GM12878 (cell line): Measurements from ENCODE around the gene EYS. TPM values are rescaled to one million over a fixed set of nuclear protein-coding genes. Genes with fewer than 3 reads are reported as not detected.

Source experiments
- ATAC-seq: fragments of 200-7000 bp; cut with Tn5 transposase; 3 replicates; pipeline ENCODE4 v1.9.1; 2020; ENCODE audit warnings: mild to moderate bottlenecking, moderate library complexity
- BruUV-seq: library from RNA; stranded (reverse); fragments of 400-500 nt; replicated peaks from 2 replicates; lab custom pipeline; 2021; lab: Mats Ljungman, UMichigan
- CTCF ChIA-PET: fragments of 300-600 bp; sonication (Branson Sonifier 250); formaldehyde crosslinking; extraction: SDS; loops from one replicate; lab custom pipeline; 2021; ENCODE audit warnings: inconsistent platforms; lab: Yijun Ruan, JAX
- POLR2A ChIA-PET: fragments of 350-600 bp; formaldehyde crosslinking; extraction: SDS; loops from one replicate; lab custom pipeline; 2021; ENCODE audit warnings: inconsistent platforms; lab: Charles Lee
- RAD21 ChIA-PET: fragments of 300-600 bp; sonication (Branson Sonifier 250); formaldehyde crosslinking; loops from one replicate; lab custom pipeline; 2023; ENCODE audit warnings: antibody characterized with exemption; ENCODE audit not compliant: unreplicated experiment; lab: Charles Lee
- SMC1A ChIA-PET: fragments of 300-600 bp; sonication (Branson Sonifier 250); formaldehyde crosslinking; loops from one replicate; lab custom pipeline; 2023; ENCODE audit not compliant: unreplicated experiment, uncharacterized antibody; lab: Charles Lee
- DNase-seq: peaks from one replicate; pipeline ENCODE4 v3.0.0-alpha.2; 2011; ENCODE audit warnings: low read depth, low spot score
- FAIRE-seq: peaks from 3 replicates; lab custom pipeline; 2011; peaks lifted over from hg19 to GRCh38; lab: Jason Lieb, UNC
- H2AFZ ChIP-seq: 2 replicates; pipeline ENCODE4 v1.6.0; 2011; ENCODE audit warnings: low read depth, low read length, control low read depth; ENCODE audit not compliant: control insufficient read depth
- H3K27ac ChIP-seq: 2 replicates; pipeline ENCODE4 v1.5.1; 2011; ENCODE audit warnings: control low read depth; ENCODE audit not compliant: control insufficient read depth, insufficient read depth
- H3K27me3 ChIP-seq, 2 experiments: replicated peaks in 1 of 2; 2 replicates each; pipeline versions ENCODE4 v1.6.0 to v1.6.1; 2011; ENCODE audit warnings: low read length in 1 of 2; ENCODE audit not compliant: control insufficient read depth in 2 of 2, insufficient read depth in 2 of 2
- H3K36me3 ChIP-seq, 2 experiments: 2 replicates each; pipeline ENCODE4 v1.5.1; 2011; ENCODE audit warnings: low read length in 1 of 2; ENCODE audit not compliant: control insufficient read depth in 2 of 2, insufficient read depth in 2 of 2
- H3K4me1 ChIP-seq: 2 replicates; pipeline ENCODE4 v1.6.1; 2011; ENCODE audit warnings: mild to moderate bottlenecking, low read length, moderate library complexity, mixed read lengths; ENCODE audit not compliant: control insufficient read depth, insufficient read depth
- H3K4me2 ChIP-seq: 2 replicates; pipeline ENCODE4 v1.6.0; 2011; ENCODE audit warnings: control low read depth; ENCODE audit not compliant: control insufficient read depth, insufficient read depth
- H3K4me3 ChIP-seq: fragments of 200-600 bp; sonication (generic); 2 replicates; pipeline ENCODE4 v1.5.1; 2016
- H3K79me2 ChIP-seq: 2 replicates; pipeline ENCODE4 v1.6.0; 2011; ENCODE audit warnings: low read length; ENCODE audit not compliant: control insufficient read depth, insufficient read depth
- H3K9ac ChIP-seq: 2 replicates; pipeline ENCODE4 v1.8.0; 2011; ENCODE audit warnings: low read length, control low read depth, mixed read lengths; ENCODE audit not compliant: control insufficient read depth, insufficient read depth
- H3K9me3 ChIP-seq: replicated peaks from 3 replicates; pipeline ENCODE4 v1.5.1; 2011; ENCODE audit warnings: mild to moderate bottlenecking, low read length; ENCODE audit not compliant: control insufficient read depth, insufficient read depth
- H4K20me1 ChIP-seq: 2 replicates; pipeline ENCODE4 v1.6.0; 2011; ENCODE audit not compliant: control insufficient read depth, insufficient read depth
- HCFC1 ChIP-seq: fragments of 150-350 bp; IDR thresholded peaks from 2 replicates; pipeline ENCODE4 v1.6.1; 2014; ENCODE audit warnings: low read length
- PAX8 ChIP-seq: fragments of 450-650 bp; IDR thresholded peaks from 2 replicates; pipeline ENCODE4 v1.6.1; 2017; ENCODE audit warnings: mild to moderate bottlenecking, moderate library complexity
- SIN3A ChIP-seq: IDR thresholded peaks from 2 replicates; pipeline ENCODE4 v1.6.1; 2012; ENCODE audit warnings: low read depth, low read length, improper control_type of control experiment
- ZNF217 ChIP-seq: fragments of 450-650 bp; IDR thresholded peaks from 2 replicates; pipeline ENCODE4 v1.6.1; 2017; ENCODE audit warnings: antibody characterized with exemption, mild to moderate bottlenecking
- WGBS: methylation state at CpG from one replicate; pipeline ENCODE4 v1.1.6; 2016; ENCODE audit warnings: low lambda C conversion rate; ENCODE audit not compliant: insufficient replicate concordance, insufficient coverage; ENCODE audit errors: missing lambda C conversion rate; 5-methylcytosine and 5-hydroxymethylcytosine counted together
- in situ Hi-C: fragments of 300-500 bp; cut with MboI; formaldehyde crosslinking; loops from 9 replicates; pipeline ENCODE4 v1.14.3; 2018; ENCODE audit warnings: mixed read lengths
- intact Hi-C: fragments of 100-400 bp; cut with micrococcal nuclease; formaldehyde crosslinking; loops from one replicate; pipeline ENCODE4 v1.14.2; 2022; ENCODE audit not compliant: unreplicated experiment
- polyA plus RNA-seq, 11 experiments: library from polyadenylated mRNA; depleted of rRNA in 4 of 11; unstranded in 6 of 11; stranded (reverse) in 5 of 11; fragments of >200 nt; fragmentation: Nextera tagmentation in 4 of 11; fragmentation: Illumina TruSeq in 1 of 11; extraction: Ambion mirVana in 4 of 11; extraction: Trizol in 1 of 11; gene quantifications; 1 replicate in 1 of 11; 2 replicates in 10 of 11; pipeline versions ENCODE4 v1.2.1 to v1.2.3, GENCODE V29; 2011 to 2016; ENCODE audit warnings: inconsistent platforms in 2 of 11, missing spikeins in 2 of 11, low read depth in 1 of 11
- total RNA-seq, 4 experiments: library from RNA; depleted of rRNA in 3 of 4; stranded (reverse); fragments of >200 nt in 3 of 4; fragmentation: Illumina TruSeq in 1 of 4; extraction: Trizol in 1 of 4; gene quantifications; 2 replicates each; pipeline versions ENCODE4 v1.2.1 to v1.2.3, GENCODE V29; 2013 to 2021

Gene EYS
- total and polyA plus RNA-seq, 10 of the 15 experiments (the other 5 are each of a cell fraction or from before 2014, with no cell fraction given): under 0.01 to 0.14 (median 0.02) TPM; not detected in 1

DNA sequence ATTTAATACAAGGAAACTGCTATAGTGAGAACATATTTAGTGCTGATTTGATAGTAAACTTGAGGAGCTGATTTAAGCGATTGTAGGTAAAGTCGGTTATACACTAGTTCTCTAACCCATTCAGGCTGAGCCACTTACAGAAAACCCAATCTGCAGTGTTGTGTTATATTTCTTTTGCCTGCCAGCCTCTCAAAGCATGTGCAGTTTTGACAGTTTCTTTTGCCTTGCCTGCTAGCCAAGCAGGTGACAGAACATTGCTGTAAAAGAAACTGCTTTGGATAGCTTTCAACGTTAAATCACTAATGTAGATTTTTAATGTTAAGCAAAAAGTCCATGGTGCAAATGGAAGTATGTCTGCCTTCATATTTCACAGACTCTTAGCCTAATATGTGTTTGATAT is 982.9 kb downstream of the EYS start (continued):
- TF ChIP-seq HCFC1: no peak
- TF ChIP-seq ZNF217: no peak
- TF ChIP-seq, all 136 proteins: peak for 0

DNA sequence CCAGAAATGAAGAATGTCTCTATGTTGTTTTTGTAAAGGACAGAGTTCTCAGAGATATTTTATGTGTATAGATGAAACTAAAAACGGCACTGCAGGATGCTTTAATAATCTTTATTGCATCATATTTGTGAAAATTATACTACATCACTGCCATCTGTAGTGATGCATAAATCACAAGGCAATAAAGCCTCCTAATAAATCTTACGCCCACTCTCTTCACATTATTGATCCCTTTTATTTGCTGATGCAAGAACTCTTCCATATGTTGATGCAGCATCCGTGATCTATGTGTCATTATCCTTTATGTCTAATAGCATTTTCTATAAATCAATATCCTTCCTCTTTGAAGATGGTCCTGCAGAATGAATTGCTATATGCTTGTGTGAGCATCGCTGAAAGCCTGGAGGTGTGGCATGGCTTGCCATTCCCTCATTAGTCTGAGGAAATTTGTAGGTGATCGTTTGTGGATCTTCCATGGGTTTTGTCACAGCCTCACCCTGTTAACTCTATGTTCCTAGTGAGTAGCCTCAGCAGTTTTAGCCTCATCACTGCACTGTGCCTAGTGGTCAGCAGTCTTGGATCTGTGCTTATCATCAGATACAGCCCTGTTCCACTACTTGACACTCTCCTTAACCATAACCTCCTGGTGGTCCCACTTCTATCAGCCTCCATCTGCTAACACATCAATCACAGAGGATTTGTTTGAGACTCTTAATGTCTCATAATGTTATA is 983.5 kb downstream of the EYS start:
- Histone ChIP-seq H3K4me3 (no peak overlapping the region), H3K4me1 (no peaks in the 10 kb centered on the region), H3K9me3 (no peaks in the 10 kb centered on the region), H3K27ac (no peak overlapping the region), H3K4me2 (no peak overlapping the region), H3K9ac (no peak overlapping the region), H3K27me3 (no peaks in the 10 kb centered on the region), H3K79me2 (no peaks in the 10 kb centered on the region), H4K20me1 (no peaks in the 10 kb centered on the region), H3K36me3 (no peaks in the 10 kb centered on the region), H2AFZ (no peak overlapping the region)
- SMC1A ChIA-PET: no interaction called here
- no peak for FAIRE-seq
- in situ Hi-C loops (no loop called here), intact Hi-C loops (no loop called here)
- CTCF ChIA-PET: no interaction called here
- RAD21 ChIA-PET: no interaction called here
- ATAC-seq: no peak
- no TSS peak for BruUV-seq
- POLR2A ChIA-PET: no interaction called here
- DNase-seq: no peak
- no peak for TF ChIP-seq PAX8
- WGBS: 27% methylated on average over 5 of the region's 5 CpGs

DNA sequence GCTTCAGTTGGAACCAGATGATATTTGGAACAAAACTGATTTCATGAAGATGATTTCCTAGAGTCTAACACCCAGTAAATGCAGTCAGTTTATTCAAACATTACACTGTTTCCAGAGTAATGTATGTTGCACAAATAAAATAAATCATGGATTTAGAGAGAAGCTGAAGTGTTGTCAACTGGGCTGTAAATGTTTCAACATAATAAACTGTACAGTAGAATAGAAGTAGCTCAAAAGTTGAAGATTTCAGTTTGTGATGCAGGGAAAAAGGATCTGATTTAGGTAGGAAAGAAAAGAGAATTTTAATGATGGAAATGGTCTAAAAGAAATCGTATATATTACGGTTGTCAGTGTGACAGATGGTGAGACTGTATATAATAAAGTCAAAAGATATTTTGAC is 985.2 kb downstream of the EYS start:
- intact Hi-C loops: no loop called here
- Histone ChIP-seq H3K79me2 (no peaks in the 10 kb centered on the region), H3K4me2 (no peak overlapping the region), H4K20me1 (no peaks in the 10 kb centered on the region), H3K9ac (no peak overlapping the region), H3K9me3 (no peaks in the 10 kb centered on the region), H3K27ac (no peak overlapping the region), H3K27me3 (no peaks in the 10 kb centered on the region), H3K4me3 (no peak overlapping the region), H2AFZ (no peak overlapping the region), H3K36me3 (no peaks in the 10 kb centered on the region), H3K4me1 (no peaks in the 10 kb centered on the region)
- ChIA-PET SMC1A (no interaction called here), CTCF (no interaction called here), RAD21 (no interaction called here), POLR2A (no interaction called here)
- ATAC-seq (no peak), DNase-seq (no peak), FAIRE-seq (no peak)
- no peak for TF ChIP-seq SIN3A
- no TSS peak for BruUV-seq
- 64% methylated on average over 2 of the region's 2 CpGs for WGBS
- in situ Hi-C loops: no loop called here
